Caco-2 (cell line): ENCODE measurements around the gene TMEM263. TPM values are rescaled to one million over a fixed set of nuclear protein-coding genes. Genes with fewer than 3 reads are reported as not detected.
"Not testable (repeated sequence)": the region's sequence is repeated elsewhere in the genome, so short reads cannot be mapped to it uniquely, and the experiment has no call there.

ENCODE experiments used
- BruUV-seq: library from RNA; stranded (reverse); fragments of 400-500 nt; replicated peaks from 2 replicates; lab custom pipeline; 2021; lab: Mats Ljungman, UMichigan
- CTCF ChIA-PET: fragments of 300-600 bp; sonication (Branson Sonifier 250); formaldehyde crosslinking; loops from one replicate; lab custom pipeline; 2022; ENCODE audit warnings: antibody characterized with exemption; lab: Charles Lee
- POLR2A ChIA-PET: fragments of 300-600 bp; sonication (Branson Sonifier 250); formaldehyde crosslinking; loops from one replicate; lab custom pipeline; 2022; ENCODE audit warnings: antibody characterized with exemption; lab: Charles Lee
- DNase-seq, 2 experiments: peaks; one replicate each; pipeline versions ENCODE4 v3.0.0 to v3.0.0-alpha.2; 2020 to 2022
- H3K27me3 ChIP-seq: replicated peaks from 2 replicates; pipeline ENCODE4 v1.6.0; 2011; ENCODE audit warnings: low read length; ENCODE audit not compliant: control insufficient read depth, insufficient read depth
- H3K36me3 ChIP-seq: 2 replicates; pipeline ENCODE4 v1.5.1; 2011; ENCODE audit warnings: low read length; ENCODE audit not compliant: control insufficient read depth, insufficient read depth
- H3K4me1 ChIP-seq: fragments of 250-450 bp; sonication (Bioruptor Pico); 2 replicates; pipeline ENCODE4 v1.5.1; 2020; ENCODE audit warnings: mild to moderate bottlenecking
- H3K4me3 ChIP-seq: 2 replicates; pipeline ENCODE4 v1.5.1; 2011; ENCODE audit warnings: low read depth, mild to moderate bottlenecking, control low read depth, low read length
- H3K9me3 ChIP-seq: fragments of 250-450 bp; sonication (Bioruptor Pico); 2 replicates; pipeline ENCODE4 v1.5.1; 2020; ENCODE audit warnings: mild to moderate bottlenecking, moderate library complexity
- H3K27ac Mint-ChIP-seq: one replicate; pipeline ENCODE4 v1.8.0; 2022; ENCODE audit warnings: mixed read lengths; ENCODE audit not compliant: unreplicated experiment
- H3K27me3 Mint-ChIP-seq: one replicate; pipeline ENCODE4 v1.8.0; 2022; ENCODE audit warnings: mixed read lengths; ENCODE audit not compliant: insufficient read depth, unreplicated experiment
- H3K36me3 Mint-ChIP-seq: one replicate; pipeline ENCODE4 v1.8.0; 2022; ENCODE audit warnings: mild to moderate bottlenecking, mixed read lengths; ENCODE audit not compliant: insufficient read depth, unreplicated experiment
- H3K4me1 Mint-ChIP-seq: one replicate; pipeline ENCODE4 v1.8.0; 2022; ENCODE audit warnings: low read depth, mixed read lengths; ENCODE audit not compliant: unreplicated experiment
- H3K4me3 Mint-ChIP-seq: one replicate; pipeline ENCODE4 v1.8.0; 2022; ENCODE audit warnings: mild to moderate bottlenecking, moderate library complexity, mixed read lengths; ENCODE audit not compliant: unreplicated experiment
- H3K9me3 Mint-ChIP-seq: one replicate; pipeline ENCODE4 v1.8.0; 2022; ENCODE audit warnings: mixed read lengths; ENCODE audit not compliant: unreplicated experiment
- intact Hi-C: fragments of 100-400 bp; cut with micrococcal nuclease; formaldehyde crosslinking; loops from one replicate; pipeline ENCODE4 v1.10.0; 2022; ENCODE audit not compliant: unreplicated experiment
- total RNA-seq: library from RNA; stranded (reverse); gene quantifications from 2 replicates; pipeline ENCODE4 v1.2.3, GENCODE V29; 2022
- TF ChIP-seq, protein P1 (sequence below), 2 experiments: fragments of 200-600 bp in 1 of 2; IDR thresholded peaks; 1 replicate in 1 of 2; 2 replicates in 1 of 2; pipeline versions ENCODE4 v1.5.1 to v1.8.0; 2011 to 2022; ENCODE audit warnings: antibody characterized with exemption in 1 of 2, control low read depth in 1 of 2, inconsistent platforms in 1 of 2, low read depth in 1 of 2, low read length in 1 of 2, mild to moderate bottlenecking in 1 of 2, moderate library complexity in 1 of 2; ENCODE audit not compliant: insufficient read depth in 1 of 2, severe bottlenecking in 1 of 2, unreplicated experiment in 1 of 2

Gene TMEM263
- total RNA-seq, 1 experiment from 2014 or later: 31.6 TPM

GRCh38 chr12:106919910-106920544 is 35.7 kb upstream of the TMEM263 start:
- Histone ChIP-seq H3K4me1 (no peaks in the 10 kb centered on the region), H3K36me3 (no peaks in the 10 kb centered on the region), H3K9me3 (0 out of 2 replicates have a peak, but pooled peaks cover 8% of the 10 kb centered on the region), H3K27me3 (no peaks in the 10 kb centered on the region), H3K4me3 (no peak overlapping the region)
- peak in 1 of 2 experiments; percentile 45 for DNase-seq
- ChIA-PET CTCF (interaction anchor here (0.6 to 2.2 kb wide), 9 partner anchors 16 to 562 kb away, joined by 3 to 20 read pairs (median 3); partner anchors contain the start of genes POLR3B and TMEM263), POLR2A (no interaction called here)
- Mint-ChIP-seq H3K36me3 (no peaks in the 10 kb centered on the region), H3K4me3 (no peak overlapping the region), H3K27me3 (peaks cover 3% of the 10 kb centered on the region), H3K4me1 (no peaks in the 10 kb centered on the region), H3K9me3 (peaks cover 15% of the 10 kb centered on the region), H3K27ac (no peak overlapping the region)
- intact Hi-C loops: loop anchor here (1.0 to 10.0 kb wide), 3 partner anchors 79 to 695 kb away; no protein-coding TSS in a partner anchor
- TF ChIP-seq, protein P1, sequence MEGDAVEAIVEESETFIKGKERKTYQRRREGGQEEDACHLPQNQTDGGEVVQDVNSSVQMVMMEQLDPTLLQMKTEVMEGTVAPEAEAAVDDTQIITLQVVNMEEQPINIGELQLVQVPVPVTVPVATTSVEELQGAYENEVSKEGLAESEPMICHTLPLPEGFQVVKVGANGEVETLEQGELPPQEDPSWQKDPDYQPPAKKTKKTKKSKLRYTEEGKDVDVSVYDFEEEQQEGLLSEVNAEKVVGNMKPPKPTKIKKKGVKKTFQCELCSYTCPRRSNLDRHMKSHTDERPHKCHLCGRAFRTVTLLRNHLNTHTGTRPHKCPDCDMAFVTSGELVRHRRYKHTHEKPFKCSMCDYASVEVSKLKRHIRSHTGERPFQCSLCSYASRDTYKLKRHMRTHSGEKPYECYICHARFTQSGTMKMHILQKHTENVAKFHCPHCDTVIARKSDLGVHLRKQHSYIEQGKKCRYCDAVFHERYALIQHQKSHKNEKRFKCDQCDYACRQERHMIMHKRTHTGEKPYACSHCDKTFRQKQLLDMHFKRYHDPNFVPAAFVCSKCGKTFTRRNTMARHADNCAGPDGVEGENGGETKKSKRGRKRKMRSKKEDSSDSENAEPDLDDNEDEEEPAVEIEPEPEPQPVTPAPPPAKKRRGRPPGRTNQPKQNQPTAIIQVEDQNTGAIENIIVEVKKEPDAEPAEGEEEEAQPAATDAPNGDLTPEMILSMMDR (IDR thresholded peaks at IDR 0.05; ENCODE audit: insufficient read depth in 1 of 2, low read depth in 1 of 2, low read length in 1 of 2, severe bottlenecking in 1 of 2, unreplicated experiment in 1 of 2): peak; percentile 62 to 75
- no TSS peak for BruUV-seq

GRCh38 chr12:106921976-106922375 is 33.7 kb upstream of the TMEM263 start:
- intact Hi-C loops: loop anchor here (10.0 kb wide), 1 partner anchor 697 kb away; no protein-coding TSS in a partner anchor
- H3K27ac Mint-ChIP-seq, H3K27me3 Mint-ChIP-seq, H3K4me3 Mint-ChIP-seq, H3K4me1 Mint-ChIP-seq, CTCF ChIA-PET, H3K4me3 ChIP-seq, H3K9me3 ChIP-seq, H3K36me3 ChIP-seq, BruUV-seq, H3K27me3 ChIP-seq, H3K4me1 ChIP-seq, DNase-seq, POLR2A ChIA-PET, H3K36me3 Mint-ChIP-seq: not testable (repeated sequence)
- H3K9me3 Mint-ChIP-seq: peaks cover 15% of the 10 kb centered on the region

DNA sequence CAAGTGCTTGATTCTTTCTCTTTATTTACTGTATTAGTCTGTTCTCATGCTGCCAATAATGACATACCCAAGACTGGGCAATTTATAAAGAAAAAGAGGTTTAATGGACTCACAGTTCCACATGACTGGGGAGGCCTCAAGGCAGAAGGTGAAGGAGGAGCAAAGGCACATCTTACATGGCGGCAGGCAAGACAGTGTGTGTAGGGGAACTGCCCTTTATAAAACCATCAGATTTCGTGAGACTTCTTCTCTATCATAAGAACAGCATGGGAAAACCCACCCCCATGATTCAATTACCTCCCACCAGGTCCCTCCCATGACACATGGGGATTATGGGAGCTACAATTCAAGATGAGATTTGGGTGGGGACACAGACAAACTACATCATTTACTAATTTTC is 32.1 kb upstream of the TMEM263 start:
- DNase-seq, H3K4me3 ChIP-seq, H3K27ac Mint-ChIP-seq, H3K4me3 Mint-ChIP-seq, H3K27me3 ChIP-seq, H3K9me3 ChIP-seq, H3K36me3 ChIP-seq, H3K4me1 ChIP-seq, H3K36me3 Mint-ChIP-seq, H3K4me1 Mint-ChIP-seq, CTCF ChIA-PET, BruUV-seq, POLR2A ChIA-PET, H3K27me3 Mint-ChIP-seq: not testable (repeated sequence)
- intact Hi-C loops: loop anchor here (10.0 kb wide), 1 partner anchor 699 kb away; no protein-coding TSS in a partner anchor
- peaks cover 15% of the 10 kb centered on the region for H3K9me3 Mint-ChIP-seq

DNA sequence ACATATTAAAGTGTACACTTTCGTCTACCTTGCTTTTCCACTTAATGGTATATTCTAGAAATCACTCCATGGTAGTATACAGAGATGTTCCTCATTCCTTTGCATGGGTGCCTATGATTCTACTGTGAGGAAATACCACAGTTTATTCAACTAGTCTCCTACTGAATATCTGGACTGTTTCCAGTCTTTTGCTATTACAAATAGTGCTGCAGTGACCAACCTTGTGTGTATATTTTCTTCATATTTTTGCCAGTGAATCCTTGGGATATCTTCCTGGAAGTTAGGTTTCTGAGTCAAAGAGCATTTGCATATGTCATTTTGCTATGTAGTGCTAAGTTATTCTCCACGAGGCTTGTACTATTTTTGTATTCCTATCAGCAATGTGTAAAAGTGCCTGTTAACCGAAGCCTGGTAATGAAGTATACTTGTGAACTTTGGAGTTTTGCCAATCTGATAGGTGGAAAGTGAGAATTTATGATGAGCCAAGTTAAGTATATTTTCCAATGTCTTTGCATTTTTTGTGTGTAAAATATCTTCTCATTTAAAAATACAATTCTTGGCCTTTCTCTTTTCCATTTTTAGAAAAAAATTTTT is 31.3 kb upstream of the TMEM263 start:
- no peak for DNase-seq
- H3K27ac Mint-ChIP-seq: no peak overlapping the region
- no peaks in the 10 kb centered on the region for H3K36me3 Mint-ChIP-seq
- intact Hi-C loops: loop anchor here (10.0 kb wide), 1 partner anchor 700 kb away; no protein-coding TSS in a partner anchor
- BruUV-seq: no TSS peak
- no peaks in the 10 kb centered on the region for H3K27me3 ChIP-seq
- CTCF ChIA-PET: no interaction called here
- no peaks in the 10 kb centered on the region for H3K4me1 Mint-ChIP-seq
- POLR2A ChIA-PET: no interaction called here
- H3K36me3 ChIP-seq: no peaks in the 10 kb centered on the region
- 0 out of 2 replicates have a peak, but pooled peaks cover 8% of the 10 kb centered on the region for H3K9me3 ChIP-seq
- peaks cover 15% of the 10 kb centered on the region for H3K9me3 Mint-ChIP-seq
- H3K4me3 Mint-ChIP-seq: no peak overlapping the region
- H3K4me3 ChIP-seq: no peak overlapping the region
- peaks cover 7% of the 10 kb centered on the region for H3K27me3 Mint-ChIP-seq
- TF ChIP-seq, protein P1 (IDR thresholded peaks at IDR 0.05; ENCODE audit: insufficient read depth in 1 of 2, low read depth in 1 of 2, low read length in 1 of 2, severe bottlenecking in 1 of 2, unreplicated experiment in 1 of 2): no peak
- H3K4me1 ChIP-seq: no peaks in the 10 kb centered on the region
